IPS DF 4.7 (cell line): ENCODE measurements around the gene LSM14A.
"Not testable (repeated sequence)": the region's sequence is repeated elsewhere in the genome, so short reads cannot be mapped to it uniquely, and the experiment has no call there.

Experiments
- DNase-seq: peaks from one replicate; pipeline ENCODE4 v3.0.0-alpha.2; 2013; ENCODE audit warnings: low spot score; ENCODE audit errors: extremely low read depth

The LSM14A gene

GRCh38 chr19:34171877-34172660, at the start of gene LSM14A:
Gene LSM14A (plus strand): TSS chr19:34172504. CDS start chr19:34172643, 139 bp downstream.
- no peak for DNase-seq

- no peak for DNase-seq
These were observed 47.5 kb upstream of the LSM14A start for GRCh38 chr19:34124828-34125227.

GRCh38 chr19:34126966-34127365, 45.3 kb upstream of the LSM14A start:
- no peak for DNase-seq

GRCh38 chr19:34127684-34128189, 44.6 kb upstream of the LSM14A start:
- no peak for DNase-seq

- DNase-seq: no peak
These were observed 43.6 kb upstream of the LSM14A start for GRCh38 chr19:34128558-34129250.

GRCh38 chr19:34131100-34131499, 41.2 kb upstream of the LSM14A start:
- DNase-seq: no peak

GRCh38 chr19:34132145-34132544, 40.2 kb upstream of the LSM14A start:
- not testable (repeated sequence) for DNase-seq

- not testable (repeated sequence) for DNase-seq
These were observed 39.6 kb upstream of the LSM14A start for GRCh38 chr19:34132706-34133105.

- DNase-seq: no peak
These were observed 37.9 kb upstream of the LSM14A start for GRCh38 chr19:34134190-34135053.

- no peak for DNase-seq
These were observed 37.1 kb upstream of the LSM14A start for GRCh38 chr19:34135054-34135800.

GRCh38 chr19:34135821-34136611, 36.3 kb upstream of the LSM14A start:
- DNase-seq: no peak

GRCh38 chr19:34141025-34141424, 31.3 kb upstream of the LSM14A start:
- no peak for DNase-seq

GRCh38 chr19:34142440-34142839, 29.9 kb upstream of the LSM14A start:
- DNase-seq: no peak

- DNase-seq: no peak
These were observed 26.5 kb upstream of the LSM14A start for GRCh38 chr19:34145741-34146202.

GRCh38 chr19:34148658-34149185, 23.6 kb upstream of the LSM14A start:
- no peak for DNase-seq

- DNase-seq: no peak
These were observed 22.4 kb upstream of the LSM14A start for GRCh38 chr19:34149873-34150272.

GRCh38 chr19:34150558-34150957, 21.7 kb upstream of the LSM14A start:
- DNase-seq: no peak

- no peak for DNase-seq
These were observed 20.9 kb upstream of the LSM14A start for GRCh38 chr19:34151439-34151838.

- no peak for DNase-seq
These were observed 17.9 kb upstream of the LSM14A start for GRCh38 chr19:34154401-34154800.

- no peak for DNase-seq
These were observed 16.6 kb upstream of the LSM14A start for GRCh38 chr19:34155686-34156085.
